CD14-positive monocyte (primary cell): ENCODE data around the gene TOR4A. TPM values are rescaled to one million over a fixed set of nuclear protein-coding genes. Genes with fewer than 3 reads are reported as not detected.

Experiments
- DNase-seq, 3 donors: peaks; one replicate each; pipeline ENCODE4 v3.0.0-alpha.2; 2011 to 2022
- H2AFZ ChIP-seq: 2 replicates; pipeline ENCODE4 v1.6.0; 2012; ENCODE audit warnings: mild to moderate bottlenecking, low read depth, low read length, inconsistent platforms; ENCODE audit not compliant: insufficient read depth, poor library complexity, severe bottlenecking
- H3K27ac ChIP-seq, 2 donors: 1 replicate in 1 of 2; 2 replicates in 1 of 2; pipeline ENCODE4 v1.5.1; 2012 to 2013; ENCODE audit warnings: low read length in 2 of 2, control low read depth in 1 of 2, inconsistent platforms in 1 of 2, low read depth in 1 of 2, mild to moderate bottlenecking in 1 of 2
- H3K27me3 ChIP-seq, 2 donors: one replicate each; pipeline versions ENCODE4 v1.6.0 to v1.6.1; 2011 to 2013; ENCODE audit warnings: low read length in 2 of 2; ENCODE audit not compliant: control insufficient read depth in 2 of 2, insufficient read depth in 2 of 2
- H3K36me3 ChIP-seq, 2 donors: replicated peaks in 1 of 2; 1 replicate in 1 of 2; 2 replicates in 1 of 2; pipeline versions ENCODE4 v1.5.1 to v1.6.1; 2012 to 2013; ENCODE audit warnings: low read length in 2 of 2, control low read depth in 1 of 2, inconsistent platforms in 1 of 2, mild to moderate bottlenecking in 1 of 2; ENCODE audit not compliant: insufficient read depth in 2 of 2, control insufficient read depth in 1 of 2
- H3K4me1 ChIP-seq, 2 donors: 1 replicate in 1 of 2; 2 replicates in 1 of 2; pipeline versions ENCODE4 v1.5.1 to v1.6.1; 2012 to 2013; ENCODE audit warnings: low read length in 2 of 2, control low read depth in 1 of 2, inconsistent platforms in 1 of 2, mild to moderate bottlenecking in 1 of 2, moderate library complexity in 1 of 2; ENCODE audit not compliant: insufficient read depth in 2 of 2, control insufficient read depth in 1 of 2
- H3K4me2 ChIP-seq: replicated peaks from 2 replicates; pipeline ENCODE3; 2012; ENCODE audit warnings: low read length, moderate library complexity, mild to moderate bottlenecking; ENCODE audit not compliant: poor library complexity, severe bottlenecking; ENCODE audit errors: extremely low read depth
- H3K4me3 ChIP-seq, 3 experiments: fragments of 200-600 bp in 1 of 3; sonication (generic) in 1 of 3; replicated peaks in 1 of 3; 1 replicate in 2 of 3; 2 replicates in 1 of 3; pipeline ENCODE4 v1.5.1; 2011 to 2013; ENCODE audit warnings: low read length in 3 of 3, mild to moderate bottlenecking in 3 of 3, control low read depth in 2 of 3, low read depth in 2 of 3, inconsistent platforms in 1 of 3, moderate library complexity in 1 of 3
- H3K79me2 ChIP-seq: 2 replicates; pipeline ENCODE4 v1.6.0; 2012; ENCODE audit warnings: mild to moderate bottlenecking, control low read depth, inconsistent platforms, low read length, moderate library complexity; ENCODE audit not compliant: insufficient read depth
- H3K9ac ChIP-seq: 2 replicates; pipeline ENCODE4 v1.6.0; 2017; ENCODE audit warnings: low read length, mild to moderate bottlenecking; ENCODE audit not compliant: insufficient read depth, poor library complexity, severe bottlenecking
- H3K9me3 ChIP-seq, 2 donors: replicated peaks in 1 of 2; 1 replicate in 1 of 2; 2 replicates in 1 of 2; pipeline versions ENCODE4 v1.5.1 to v1.6.1; 2012 to 2013; ENCODE audit warnings: low read length in 2 of 2, control low read depth in 1 of 2; ENCODE audit not compliant: control insufficient read depth in 1 of 2, insufficient read depth in 1 of 2
- H4K20me1 ChIP-seq: 2 replicates; pipeline ENCODE4 v1.6.0; 2012; ENCODE audit warnings: mild to moderate bottlenecking, low read length, control low read depth, moderate library complexity; ENCODE audit not compliant: insufficient read depth
- H3K27ac Mint-ChIP-seq, 7 donors: one replicate each; pipeline ENCODE4 v1.8.0; 2020; ENCODE audit warnings: mild to moderate bottlenecking in 7 of 7, mixed read lengths in 7 of 7, moderate library complexity in 6 of 7, inconsistent platforms in 2 of 7
- H3K27me3 Mint-ChIP-seq, 3 donors: one replicate each; pipeline ENCODE4 v1.8.0; 2021 to 2022; ENCODE audit warnings: low read depth in 3 of 3, mild to moderate bottlenecking in 3 of 3, mixed read lengths in 3 of 3, moderate library complexity in 3 of 3, inconsistent platforms in 1 of 3
- H3K36me3 Mint-ChIP-seq, 2 donors: one replicate each; pipeline ENCODE4 v1.8.0; 2020; ENCODE audit warnings: mixed read lengths in 2 of 2, inconsistent platforms in 1 of 2, mild to moderate bottlenecking in 1 of 2
- H3K4me1 Mint-ChIP-seq: one replicate; pipeline ENCODE4 v1.8.0; 2020; ENCODE audit warnings: mild to moderate bottlenecking, mixed read lengths
- H3K4me3 Mint-ChIP-seq, 2 donors: one replicate each; pipeline ENCODE4 v1.8.0; 2020; ENCODE audit warnings: mild to moderate bottlenecking in 2 of 2, mixed read lengths in 2 of 2, moderate library complexity in 1 of 2
- H3K9me3 Mint-ChIP-seq, 7 donors: one replicate each; pipeline ENCODE4 v1.8.0; 2020 to 2022; ENCODE audit warnings: mixed read lengths in 7 of 7, mild to moderate bottlenecking in 6 of 7, moderate library complexity in 6 of 7, inconsistent platforms in 2 of 7
- WGBS: methylation state at CpG from one replicate; pipeline ENCODE4 v1.1.5; 2013; ENCODE audit warnings: missing lambda C conversion rate; ENCODE audit not compliant: insufficient coverage; 5-methylcytosine and 5-hydroxymethylcytosine counted together
- intact Hi-C, 2 donors: fragments of 100-400 bp; cut with micrococcal nuclease; formaldehyde crosslinking; loops; one replicate each; pipeline versions ENCODE4 v1.15.0 to v1.15.1; 2023
- polyA plus RNA-seq, 3 donors: library from polyadenylated mRNA; depleted of rRNA in 1 of 3; unstranded in 2 of 3; stranded (reverse) in 1 of 3; fragments of 300-500 nt in 2 of 3; fragments of >200 nt in 1 of 3; fragmentation: Illumina TruSeq in 2 of 3; gene quantifications; 1 replicate in 2 of 3; 2 replicates in 1 of 3; pipeline ENCODE4 v1.2.3, GENCODE V29; 2012 to 2021
- TF ChIP-seq, protein P1 (sequence below): fragments of 200-600 bp; IDR thresholded peaks from one replicate; pipeline ENCODE4 v1.8.0; 2022; ENCODE audit warnings: antibody characterized with exemption, mild to moderate bottlenecking

Gene TOR4A
- polyA plus RNA-seq, 3 donors, result 13.7 to 17.6 (median 15.4) TPM

DNA sequence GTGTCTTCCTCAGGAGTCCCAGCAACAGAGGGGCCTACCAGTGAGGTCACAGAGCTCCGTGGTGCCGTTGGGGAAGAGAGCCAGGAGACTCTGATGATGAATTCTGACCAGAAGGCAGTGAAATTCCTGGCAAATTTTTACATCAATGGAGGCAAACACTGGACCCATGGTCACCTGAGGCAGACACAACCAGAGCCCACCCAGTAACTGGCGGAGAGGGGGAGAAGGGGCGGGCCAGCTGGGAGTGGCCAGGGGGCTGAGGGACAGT is 26.4 kb upstream of the TOR4A start, which contains the start of gene STPG3:
TSS of gene STPG3 (plus strand) at position 93 of the 268 bp plus-strand sequence. CDS start at position 94, 1 bp downstream.
- H3K27ac Mint-ChIP-seq, result no peak within 1 kb of the TSS

DNA sequence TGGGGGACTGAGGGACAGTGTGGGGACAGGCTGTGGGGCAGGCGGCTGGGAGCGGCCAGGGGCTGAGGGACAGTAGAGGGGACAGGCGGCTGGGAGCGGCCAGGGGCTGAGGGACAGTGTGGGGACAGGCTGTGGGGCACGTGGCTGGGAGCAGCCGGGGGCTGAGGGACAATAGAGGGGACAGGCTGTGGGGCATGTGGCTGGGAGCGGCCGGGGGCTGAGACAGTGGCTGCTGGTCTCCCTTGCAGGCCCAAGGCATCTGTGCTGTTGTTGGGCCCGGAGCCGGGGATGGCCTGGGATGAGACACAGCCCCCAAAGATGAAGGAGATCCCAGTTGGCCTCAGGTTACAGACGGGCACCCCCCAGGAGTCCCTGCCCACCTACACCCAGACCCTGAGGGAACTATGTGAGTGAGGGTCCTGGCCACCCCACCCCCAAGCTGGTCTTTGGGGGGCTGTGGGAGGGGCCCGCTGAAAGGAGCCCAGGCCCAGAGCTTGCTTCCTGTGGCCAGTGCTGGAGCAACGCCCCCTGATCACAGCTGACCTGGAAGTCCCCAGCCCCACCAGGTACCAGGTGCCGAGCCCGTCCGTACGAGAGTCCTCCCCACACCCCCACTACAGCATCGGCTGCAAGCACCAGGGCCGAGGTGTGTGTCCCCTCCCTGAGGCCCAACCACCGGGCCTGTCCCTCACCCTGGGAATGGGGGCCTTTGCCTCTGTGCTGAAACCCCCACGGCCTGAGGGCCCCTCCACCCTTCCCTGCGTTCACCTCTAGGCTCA is 25.8 kb upstream of the TOR4A start:
- no peaks in the 10 kb centered on the region for H3K9me3 Mint-ChIP-seq
- peaks cover 0 to 7% of the 10 kb centered on the region in 2 donors for H3K36me3 Mint-ChIP-seq
- intact Hi-C loops, result no loop called here
- WGBS, result 93% methylated on average over 7 of the region's 22 CpGs
- TF ChIP-seq, protein P1, sequence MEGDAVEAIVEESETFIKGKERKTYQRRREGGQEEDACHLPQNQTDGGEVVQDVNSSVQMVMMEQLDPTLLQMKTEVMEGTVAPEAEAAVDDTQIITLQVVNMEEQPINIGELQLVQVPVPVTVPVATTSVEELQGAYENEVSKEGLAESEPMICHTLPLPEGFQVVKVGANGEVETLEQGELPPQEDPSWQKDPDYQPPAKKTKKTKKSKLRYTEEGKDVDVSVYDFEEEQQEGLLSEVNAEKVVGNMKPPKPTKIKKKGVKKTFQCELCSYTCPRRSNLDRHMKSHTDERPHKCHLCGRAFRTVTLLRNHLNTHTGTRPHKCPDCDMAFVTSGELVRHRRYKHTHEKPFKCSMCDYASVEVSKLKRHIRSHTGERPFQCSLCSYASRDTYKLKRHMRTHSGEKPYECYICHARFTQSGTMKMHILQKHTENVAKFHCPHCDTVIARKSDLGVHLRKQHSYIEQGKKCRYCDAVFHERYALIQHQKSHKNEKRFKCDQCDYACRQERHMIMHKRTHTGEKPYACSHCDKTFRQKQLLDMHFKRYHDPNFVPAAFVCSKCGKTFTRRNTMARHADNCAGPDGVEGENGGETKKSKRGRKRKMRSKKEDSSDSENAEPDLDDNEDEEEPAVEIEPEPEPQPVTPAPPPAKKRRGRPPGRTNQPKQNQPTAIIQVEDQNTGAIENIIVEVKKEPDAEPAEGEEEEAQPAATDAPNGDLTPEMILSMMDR, result no peak
- Histone ChIP-seq H2AFZ (no peak overlapping the region), H3K9ac (no peak overlapping the region), H3K79me2 (peaks cover 14% of the 10 kb centered on the region), H4K20me1 (peaks cover 14% of the 10 kb centered on the region), H3K4me1 (peaks cover 18 to 23% of the 10 kb centered on the region in 2 donors), H3K4me2 (no peak overlapping the region), H3K4me3 (no peak overlapping the region), H3K27ac (no peak overlapping the region), H3K36me3 (peaks cover 1 to 3% of the 10 kb centered on the region in 2 donors), H3K9me3 (no peaks in the 10 kb centered on the region), H3K27me3 (no peaks in the 10 kb centered on the region)
- H3K27me3 Mint-ChIP-seq, result peaks cover 5 to 10% (median 6%) of the 10 kb centered on the region in 3 donors
- H3K4me1 Mint-ChIP-seq, result peaks cover 16% of the 10 kb centered on the region
- H3K27ac Mint-ChIP-seq, result no peak overlapping the region
- DNase-seq, result no peak
- no peak overlapping the region for H3K4me3 Mint-ChIP-seq

More for the DNA sequence above, 26.4 kb upstream of the TOR4A start, which contains the start of gene STPG3:
- WGBS, result 96% methylated on average over 4 of the region's 4 CpGs
- no peak for DNase-seq
- Histone ChIP-seq H3K4me2 (no peak within 1 kb of the TSS), H3K9me3 (no peaks in the 10 kb centered on the region), H2AFZ (no peak within 1 kb of the TSS), H3K4me1 (peaks cover 12 to 17% of the 10 kb centered on the region in 2 donors), H3K36me3 (no peaks in the 10 kb centered on the region), H3K27ac (no peak within 1 kb of the TSS), H3K27me3 (no peaks in the 10 kb centered on the region), H3K9ac (no peak within 1 kb of the TSS), H3K79me2 (peaks cover 8% of the 10 kb centered on the region), H4K20me1 (peaks cover 9% of the 10 kb centered on the region), H3K4me3 (no peak within 1 kb of the TSS)
- TF ChIP-seq, protein P1, result no peak
- intact Hi-C loops, result no loop called here
- Mint-ChIP-seq H3K27me3 (peaks cover 5 to 10% (median 6%) of the 10 kb centered on the region in 3 donors), H3K36me3 (peaks cover 0 to 1% of the 10 kb centered on the region in 2 donors), H3K4me3 (no peak within 1 kb of the TSS), H3K9me3 (no peaks in the 10 kb centered on the region), H3K4me1 (peaks cover 10% of the 10 kb centered on the region)
